Keratinocyte (primary cell): ENCODE measurements around the gene MDGA2. TPM values are rescaled to one million over a fixed set of nuclear protein-coding genes. Genes with fewer than 3 reads are reported as not detected.

Source experiments
- DNase-seq: peaks from one replicate; pipeline ENCODE4 v3.0.0-alpha.2; 2011; ENCODE audit warnings: low read depth, missing footprints, low spot score
- FAIRE-seq: peaks from 2 replicates; lab custom pipeline; 2011; peaks lifted over from hg19 to GRCh38; lab: Jason Lieb, UNC
- H2AFZ ChIP-seq: 2 replicates; pipeline ENCODE4 v1.6.0; 2012; ENCODE audit warnings: low read length, control low read depth, inconsistent platforms; ENCODE audit not compliant: control insufficient read depth
- H3K27ac ChIP-seq: 2 replicates; pipeline ENCODE4 v1.5.1; 2011; ENCODE audit warnings: low read length; ENCODE audit not compliant: control insufficient read depth, insufficient read depth
- H3K27me3 ChIP-seq: 3 replicates; pipeline ENCODE4 v1.6.0; 2011; ENCODE audit warnings: low read length; ENCODE audit not compliant: control insufficient read depth, insufficient read depth; ENCODE audit errors: extremely low read depth
- H3K36me3 ChIP-seq, 2 experiments: 2 replicates in 1 of 2; 3 replicates in 1 of 2; pipeline ENCODE4 v1.5.1; 2011; ENCODE audit warnings: low read length in 2 of 2, mild to moderate bottlenecking in 1 of 2; ENCODE audit not compliant: control insufficient read depth in 2 of 2, insufficient read depth in 2 of 2; ENCODE audit errors: extremely low read depth in 1 of 2
- H3K4me1 ChIP-seq: 3 replicates; pipeline ENCODE4 v1.5.1; 2011; ENCODE audit warnings: low read length; ENCODE audit not compliant: control insufficient read depth, insufficient read depth; ENCODE audit errors: extremely low read depth
- H3K4me2 ChIP-seq: 3 replicates; pipeline ENCODE4 v1.6.0; 2011; ENCODE audit warnings: low read depth, low read length; ENCODE audit not compliant: control insufficient read depth, insufficient read depth; ENCODE audit errors: extremely low read depth
- H3K4me3 ChIP-seq, 3 experiments: fragments of 200-600 bp in 1 of 3; sonication (generic) in 1 of 3; 2 replicates in 2 of 3; 3 replicates in 1 of 3; pipeline ENCODE4 v1.5.1; 2011 to 2016; ENCODE audit warnings: low read length in 3 of 3, mild to moderate bottlenecking in 3 of 3, control low read depth in 2 of 3, inconsistent platforms in 1 of 3, low read depth in 1 of 3, mixed read lengths in 1 of 3, mixed run types in 1 of 3, moderate library complexity in 1 of 3; ENCODE audit not compliant: control insufficient read depth in 2 of 3, insufficient read depth in 2 of 3; ENCODE audit errors: extremely low read depth in 1 of 3
- H3K79me2 ChIP-seq: 2 replicates; pipeline ENCODE4 v1.6.0; 2012; ENCODE audit warnings: low read length; ENCODE audit not compliant: control insufficient read depth, insufficient read depth
- H3K9ac ChIP-seq: 3 replicates; pipeline ENCODE4 v1.6.0; 2011; ENCODE audit warnings: low read length; ENCODE audit not compliant: control insufficient read depth, insufficient read depth; ENCODE audit errors: extremely low read depth
- H3K9me1 ChIP-seq: 3 replicates; pipeline ENCODE4 v1.6.0; 2011; ENCODE audit warnings: low read length; ENCODE audit not compliant: control insufficient read depth, insufficient read depth; ENCODE audit errors: extremely low read depth
- H3K9me3 ChIP-seq: 2 replicates; pipeline ENCODE4 v1.5.1; 2012; ENCODE audit warnings: low read depth, low read length; ENCODE audit not compliant: control insufficient read depth
- H4K20me1 ChIP-seq: 3 replicates; pipeline ENCODE4 v1.6.0; 2011; ENCODE audit warnings: low read length; ENCODE audit not compliant: control insufficient read depth, insufficient read depth; ENCODE audit errors: extremely low read depth
- EZH2 ChIP-seq: IDR thresholded peaks from one replicate; pipeline ENCODE4 v1.6.1; 2012; ENCODE audit warnings: inconsistent platforms, mild to moderate bottlenecking, low read length, moderate library complexity
- dilution Hi-C: fragments of 300-500 bp; cut with MboI; formaldehyde crosslinking; loops from one replicate; pipeline ENCODE4 v1.7.0; 2020; ENCODE audit warnings: low sequenced_read_pairs; ENCODE audit not compliant: extremely low pct_ligation_motif_present
- polyA plus RNA-seq, 5 experiments: library from polyadenylated mRNA; depleted of rRNA in 3 of 5; stranded (reverse) in 3 of 5; stranded (forward) in 1 of 5; unstranded in 1 of 5; fragments of >200 nt; gene quantifications; 1 replicate in 1 of 5; 2 replicates in 3 of 5; 3 replicates in 1 of 5; pipeline versions ENCODE4 v1.2.1 to v1.2.3, GENCODE V29; 2011 to 2012; ENCODE audit warnings: missing spikeins in 2 of 5, low read depth in 1 of 5, low replicate concordance in 1 of 5
- TF ChIP-seq, protein P1 (sequence below), 3 experiments: IDR thresholded peaks in 1 of 3; conservative IDR thresholded peaks in 1 of 3; optimal IDR thresholded peaks in 1 of 3; 2 replicates in 2 of 3; 3 replicates in 1 of 3; pipeline versions ENCODE3 to v1.5.1; 2011; ENCODE audit warnings: low read length in 3 of 3, mild to moderate bottlenecking in 3 of 3, moderate library complexity in 2 of 3, control low read depth in 1 of 3, inconsistent platforms in 1 of 3; ENCODE audit not compliant: insufficient read depth in 2 of 3; ENCODE audit errors: extremely low read depth in 1 of 3

MDGA2 gene
- polyA plus RNA-seq, 1 donor (not counting 4 experiments of a cell fraction or from before 2014, with no cell fraction given): not detected

DNA sequence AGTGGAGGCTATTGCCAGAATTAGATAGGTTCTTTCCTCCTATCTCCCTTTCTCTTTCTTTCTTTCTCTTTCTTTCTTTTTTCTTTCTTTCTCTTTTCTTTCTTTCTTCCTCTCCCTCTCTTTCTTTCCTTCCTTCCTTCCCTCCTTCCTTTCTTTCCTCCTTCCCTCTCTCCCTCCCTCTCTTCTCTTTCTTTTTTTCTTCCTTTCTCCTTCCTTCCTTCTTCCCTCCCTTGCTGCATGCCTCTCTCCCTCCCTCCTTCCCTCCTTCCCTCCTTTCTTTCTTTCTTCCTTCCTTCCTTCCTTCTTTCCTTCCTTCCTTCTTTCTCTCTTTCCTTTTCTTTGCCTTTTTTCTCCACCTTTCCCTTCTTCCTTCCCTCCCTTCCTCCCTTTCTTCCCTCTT lies 16.4 kb upstream of the MDGA2 start:
- dilution Hi-C loops: no loop called here

DNA sequence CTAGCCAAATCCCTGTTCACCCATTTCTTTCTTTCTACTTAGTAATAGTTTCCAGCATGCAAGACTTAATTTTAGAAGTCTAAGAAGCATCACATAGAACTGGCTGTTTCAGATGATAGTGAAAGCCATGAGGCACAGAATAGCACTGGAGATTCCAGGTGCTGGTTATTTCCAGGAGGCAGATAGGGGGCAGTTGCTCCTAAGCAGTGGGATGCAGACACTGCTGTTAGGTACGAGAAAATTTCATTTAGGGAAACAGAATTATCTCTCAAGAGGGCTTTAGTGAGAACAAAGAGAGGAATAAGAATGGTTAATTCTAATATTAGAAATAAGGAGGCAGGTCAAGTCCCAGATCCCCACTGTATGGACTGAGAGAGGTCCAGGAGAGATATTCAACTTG lies 3.6 kb upstream of the MDGA2 start:
- H3K27me3 ChIP-seq: peaks cover 30% of the 10 kb centered on the region
- dilution Hi-C loops: no loop called here
- H2AFZ ChIP-seq: no peak overlapping the region
- no peak for DNase-seq
- H4K20me1 ChIP-seq: no peaks in the 10 kb centered on the region
- H3K9me3 ChIP-seq: no peaks in the 10 kb centered on the region
- no peak overlapping the region for H3K4me2 ChIP-seq
- no peaks in the 10 kb centered on the region for H3K36me3 ChIP-seq
- H3K4me1 ChIP-seq: no peaks in the 10 kb centered on the region
- FAIRE-seq: no peak
- H3K9me1 ChIP-seq: no peaks in the 10 kb centered on the region
- H3K4me3 ChIP-seq: no peak overlapping the region
- H3K79me2 ChIP-seq: no peaks in the 10 kb centered on the region
- no peak overlapping the region for H3K27ac ChIP-seq
- H3K9ac ChIP-seq: no peak overlapping the region
- TF ChIP-seq, protein P1, sequence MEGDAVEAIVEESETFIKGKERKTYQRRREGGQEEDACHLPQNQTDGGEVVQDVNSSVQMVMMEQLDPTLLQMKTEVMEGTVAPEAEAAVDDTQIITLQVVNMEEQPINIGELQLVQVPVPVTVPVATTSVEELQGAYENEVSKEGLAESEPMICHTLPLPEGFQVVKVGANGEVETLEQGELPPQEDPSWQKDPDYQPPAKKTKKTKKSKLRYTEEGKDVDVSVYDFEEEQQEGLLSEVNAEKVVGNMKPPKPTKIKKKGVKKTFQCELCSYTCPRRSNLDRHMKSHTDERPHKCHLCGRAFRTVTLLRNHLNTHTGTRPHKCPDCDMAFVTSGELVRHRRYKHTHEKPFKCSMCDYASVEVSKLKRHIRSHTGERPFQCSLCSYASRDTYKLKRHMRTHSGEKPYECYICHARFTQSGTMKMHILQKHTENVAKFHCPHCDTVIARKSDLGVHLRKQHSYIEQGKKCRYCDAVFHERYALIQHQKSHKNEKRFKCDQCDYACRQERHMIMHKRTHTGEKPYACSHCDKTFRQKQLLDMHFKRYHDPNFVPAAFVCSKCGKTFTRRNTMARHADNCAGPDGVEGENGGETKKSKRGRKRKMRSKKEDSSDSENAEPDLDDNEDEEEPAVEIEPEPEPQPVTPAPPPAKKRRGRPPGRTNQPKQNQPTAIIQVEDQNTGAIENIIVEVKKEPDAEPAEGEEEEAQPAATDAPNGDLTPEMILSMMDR (optimal IDR thresholded peaks at IDR 0.05 in 1 of 3, IDR thresholded peaks at IDR 0.05 in 1 of 3, conservative IDR thresholded peaks at IDR 0.05 in 1 of 3; ENCODE audit: extremely low read depth in 1 of 3, insufficient read depth in 2 of 3, low read length in 3 of 3): no peak
- TF ChIP-seq EZH2: no peak

More for the DNA sequence above, 16.4 kb upstream of the MDGA2 start:
- TF ChIP-seq EZH2: no peak
- no peaks in the 10 kb centered on the region for H3K9me3 ChIP-seq
- no peaks in the 10 kb centered on the region for H4K20me1 ChIP-seq
- no peaks in the 10 kb centered on the region for H3K36me3 ChIP-seq
- H3K9ac ChIP-seq: no peak overlapping the region
- no peaks in the 10 kb centered on the region for H3K9me1 ChIP-seq
- H2AFZ ChIP-seq: no peak overlapping the region
- H3K79me2 ChIP-seq: no peaks in the 10 kb centered on the region
- no peak overlapping the region for H3K27ac ChIP-seq
- FAIRE-seq (no peak), DNase-seq (no peak)
- no peaks in the 10 kb centered on the region for H3K27me3 ChIP-seq
- H3K4me1 ChIP-seq: no peaks in the 10 kb centered on the region
- H3K4me3 ChIP-seq: no peak overlapping the region
- H3K4me2 ChIP-seq: no peak overlapping the region

GRCh38 chr14:47678157-47678556 lies 2.8 kb upstream of the MDGA2 start:
- no peaks in the 10 kb centered on the region for H3K9me3 ChIP-seq
- peaks cover 38% of the 10 kb centered on the region for H3K27me3 ChIP-seq
- H3K9me1 ChIP-seq: no peaks in the 10 kb centered on the region
- H3K27ac ChIP-seq: no peak overlapping the region
- no peak overlapping the region for H2AFZ ChIP-seq
- no peaks in the 10 kb centered on the region for H3K4me1 ChIP-seq
- H3K9ac ChIP-seq: no peak overlapping the region
- no peaks in the 10 kb centered on the region for H3K36me3 ChIP-seq
- H4K20me1 ChIP-seq: no peaks in the 10 kb centered on the region
- H3K4me3 ChIP-seq: no peak overlapping the region
- dilution Hi-C loops: no loop called here
- TF ChIP-seq EZH2: no peak
- TF ChIP-seq, protein P1 (optimal IDR thresholded peaks at IDR 0.05 in 1 of 3, IDR thresholded peaks at IDR 0.05 in 1 of 3, conservative IDR thresholded peaks at IDR 0.05 in 1 of 3; ENCODE audit: extremely low read depth in 1 of 3, insufficient read depth in 2 of 3, low read length in 3 of 3): no peak
- DNase-seq (no peak), FAIRE-seq (no peak)
- no peaks in the 10 kb centered on the region for H3K79me2 ChIP-seq
- no peak overlapping the region for H3K4me2 ChIP-seq
